Cardiac septum (tissue), 1 donor: ENCODE results near the gene SMG6. TPM values are rescaled to one million over a fixed set of nuclear protein-coding genes. Genes with fewer than 3 reads are reported as not detected.
A peak's percentile ranks its signal among the peaks of the same experiment; 100 is the strongest.

Experiments
- DNase-seq: peaks from one replicate; pipeline ENCODE4 v3.0.0-alpha.2; 2020; ENCODE audit warnings: low spot score
- intact Hi-C: fragments of 100-400 bp; cut with DNase I; formaldehyde crosslinking; loops from one replicate; pipeline ENCODE4 v1.14.0; 2022
- total RNA-seq: library from RNA; stranded (reverse); fragmentation: NEBNext Ultra II Directional; extraction: Animal tissue kit (Norgen Biotek cat#: 25700); gene quantifications from one replicate; pipeline ENCODE4 v1.2.1, GENCODE V29; 2021
- donor health status: DM: no; HTN: no; CAD: no.

Gene SMG6
- total RNA-seq, 1 donor from 2014 or later = 19.7 TPM

DNA sequence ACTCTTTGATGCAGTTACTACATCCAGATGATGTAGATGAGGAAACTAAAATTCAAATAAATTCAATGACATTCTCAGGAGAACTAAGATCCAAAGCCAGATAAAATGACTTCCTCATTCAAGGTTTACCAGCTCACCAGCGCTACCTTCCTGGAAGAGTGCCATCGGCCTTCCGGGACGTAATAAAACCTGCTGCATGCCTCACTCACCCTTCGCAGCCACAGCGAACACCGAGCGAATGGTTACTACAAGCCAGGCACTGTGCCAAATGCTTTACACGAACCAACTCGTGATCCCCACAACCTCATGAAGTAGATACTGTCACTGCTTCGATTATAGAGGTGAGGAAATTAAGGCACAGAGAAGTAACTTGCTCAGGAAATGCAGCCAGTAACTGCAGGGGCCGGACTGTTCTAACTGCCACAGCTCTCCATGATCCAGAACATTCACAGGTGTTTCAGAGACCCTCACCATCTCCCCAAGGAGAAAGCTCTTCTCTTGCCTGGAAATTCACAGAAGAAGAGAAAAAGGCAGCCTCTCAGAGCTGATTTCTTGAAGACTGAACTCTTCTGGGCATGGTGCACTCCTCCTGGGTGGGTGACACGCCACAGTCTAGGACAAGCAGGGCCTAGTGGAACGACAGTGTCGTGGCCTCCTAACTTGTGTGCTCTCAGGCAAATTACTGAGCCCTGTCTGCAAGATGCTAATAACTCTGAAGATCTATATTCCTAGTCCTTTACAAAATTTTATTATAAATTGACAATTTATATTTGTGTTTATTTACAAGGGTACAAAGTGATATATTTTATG lies 201.9 kb downstream of the SMG6 start:
- peak; percentile 82 for DNase-seq
- intact Hi-C loops = no loop called here

DNA sequence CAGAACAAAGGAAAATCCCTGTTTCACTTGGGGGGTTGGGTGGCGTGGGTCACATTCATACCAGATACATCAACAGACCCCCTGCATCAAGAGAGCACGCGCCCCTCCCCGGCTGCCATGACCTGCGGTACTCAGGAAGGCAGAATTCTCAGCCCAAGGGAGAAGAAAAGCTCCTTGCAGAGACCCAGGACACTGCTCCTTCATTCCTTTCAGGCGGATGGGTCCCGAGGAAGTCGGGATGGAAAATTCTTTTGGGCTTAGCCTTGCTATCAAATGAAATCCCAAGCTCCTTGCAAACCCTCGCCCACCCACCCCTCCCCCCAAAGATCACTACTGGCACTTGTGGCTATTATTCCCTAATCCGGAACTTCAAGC lies 208.1 kb downstream of the SMG6 start:
- no peak for DNase-seq
- intact Hi-C loops = loop anchor here (2.0 kb wide), 1 partner anchor 149 kb away; no protein-coding TSS in a partner anchor

DNA sequence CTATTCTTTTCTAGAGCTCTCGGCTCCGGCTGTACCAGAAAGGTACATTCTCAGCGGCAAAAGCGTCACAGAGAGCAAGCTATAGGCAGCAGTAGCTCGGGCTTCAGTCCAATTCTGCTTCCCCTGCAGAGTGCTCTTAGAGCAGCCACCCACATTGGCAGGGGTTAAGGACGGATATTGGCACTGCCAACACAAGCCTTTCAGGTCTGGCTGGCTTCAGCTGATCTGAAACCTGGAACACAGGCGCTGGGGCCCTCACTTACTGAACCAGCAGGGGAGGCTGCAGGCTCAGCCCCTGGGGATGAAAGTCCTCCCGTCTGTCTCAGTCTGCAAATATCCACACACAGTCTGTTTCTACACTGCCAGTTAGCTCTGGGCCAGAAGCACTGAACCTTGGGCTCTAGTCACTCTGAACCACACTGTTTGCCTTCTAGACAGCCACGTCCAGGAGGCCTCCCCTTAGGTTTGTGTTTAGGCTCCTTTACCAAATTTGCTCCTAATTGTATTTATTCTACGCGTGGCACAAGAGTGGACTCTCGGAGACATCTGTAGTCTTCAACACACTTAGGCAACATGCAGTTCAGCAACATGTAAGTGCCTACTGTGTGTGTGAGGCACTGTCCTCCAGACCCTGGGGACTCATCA lies 208.6 kb downstream of the SMG6 start:
- intact Hi-C loops = loop anchor here (2.0 to 5.0 kb wide), 3 partner anchors 38 to 150 kb away; partner anchors contain the start of gene HIC1
- DNase-seq = peak; percentile 82

DNA sequence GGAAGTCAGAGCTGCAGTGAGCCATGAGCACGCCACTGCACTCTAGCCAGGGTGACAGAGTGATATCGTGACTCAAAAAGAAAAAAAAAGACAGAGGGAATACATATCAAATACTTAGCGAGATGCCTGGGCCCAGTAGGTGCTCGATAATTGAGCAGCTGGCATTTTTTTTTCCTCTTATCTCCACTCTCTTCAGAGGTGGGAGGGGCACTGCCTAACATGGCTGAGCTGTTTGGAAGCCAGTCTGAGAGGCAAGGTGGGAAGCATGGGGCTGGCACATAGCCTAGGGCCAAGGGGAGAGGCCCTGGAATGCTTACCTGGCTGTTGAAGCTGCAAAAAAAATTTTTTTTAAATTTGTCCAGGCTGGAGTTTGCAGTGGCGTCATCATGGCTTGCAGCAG lies 210.2 kb downstream of the SMG6 start:
- intact Hi-C loops = loop anchor here (5.0 kb wide), 2 partner anchors 36 to 79 kb away; partner anchors contain the start of gene HIC1
- no peak for DNase-seq

GRCh38 chr17:2092253-2092652 lies 211.3 kb downstream of the SMG6 start:
- intact Hi-C loops = loop anchor here (5.0 kb wide), 2 partner anchors 35 to 80 kb away; partner anchors contain the start of gene HIC1
- DNase-seq = no peak

GRCh38 chr17:2090804-2091534 lies 212.6 kb downstream of the SMG6 start:
- intact Hi-C loops = loop anchor here (5.0 kb wide), 2 partner anchors 34 to 81 kb away; partner anchors contain the start of gene HIC1
- no peak for DNase-seq

- intact Hi-C loops = loop anchor here (5.0 kb wide), 2 partner anchors 33 to 82 kb away; partner anchors contain the start of gene HIC1
- no peak for DNase-seq
These were observed 213.4 kb downstream of the SMG6 start for GRCh38 chr17:2090210-2090641.

GRCh38 chr17:2089021-2089422 lies 214.6 kb downstream of the SMG6 start:
- DNase-seq = no peak

DNA sequence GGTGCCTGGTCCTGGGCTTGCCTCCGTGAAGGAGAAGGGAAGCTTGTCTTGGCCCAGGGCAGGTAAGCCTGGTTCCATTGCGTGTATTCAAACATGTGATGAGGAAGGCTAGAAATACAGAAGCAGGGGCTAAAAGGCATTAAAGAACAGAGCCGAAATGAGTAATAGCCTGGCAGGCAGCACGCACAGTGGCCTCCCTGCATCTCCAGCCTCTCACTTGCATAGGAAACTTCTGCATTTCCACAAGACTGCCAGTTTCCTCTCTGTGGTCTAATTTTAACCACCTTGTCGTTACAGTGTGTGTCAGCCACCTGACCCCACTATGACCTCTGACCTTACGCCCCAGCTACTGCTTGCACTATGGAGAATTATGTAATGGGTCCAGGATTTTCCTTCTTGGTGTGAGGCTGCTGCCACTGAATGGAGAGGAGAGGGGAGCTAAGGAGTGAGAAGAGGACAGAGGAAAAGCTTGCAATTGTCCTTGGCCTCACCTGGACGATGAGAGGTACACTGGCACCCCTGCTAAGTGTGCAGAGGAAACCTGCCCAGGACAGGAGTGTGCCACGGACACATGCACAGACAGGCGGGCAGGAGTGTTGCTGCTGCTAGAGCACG lies 215.9 kb downstream of the SMG6 start:
- DNase-seq = no peak
- intact Hi-C loops = loop anchor here (2.0 kb wide), 1 partner anchor 13 kb away; no protein-coding TSS in a partner anchor

More at GRCh38 chr17:2089021-2089422, 214.6 kb downstream of the SMG6 start:
- intact Hi-C loops = loop anchor here (2.0 kb wide), 1 partner anchor 14 kb away; no protein-coding TSS in a partner anchor

GRCh38 chr17:2086306-2086705 lies 217.3 kb downstream of the SMG6 start:
- intact Hi-C loops = no loop called here
- DNase-seq = no peak

GRCh38 chr17:2085648-2085949 lies 218.0 kb downstream of the SMG6 start:
- intact Hi-C loops = no loop called here
- DNase-seq = no peak

DNA sequence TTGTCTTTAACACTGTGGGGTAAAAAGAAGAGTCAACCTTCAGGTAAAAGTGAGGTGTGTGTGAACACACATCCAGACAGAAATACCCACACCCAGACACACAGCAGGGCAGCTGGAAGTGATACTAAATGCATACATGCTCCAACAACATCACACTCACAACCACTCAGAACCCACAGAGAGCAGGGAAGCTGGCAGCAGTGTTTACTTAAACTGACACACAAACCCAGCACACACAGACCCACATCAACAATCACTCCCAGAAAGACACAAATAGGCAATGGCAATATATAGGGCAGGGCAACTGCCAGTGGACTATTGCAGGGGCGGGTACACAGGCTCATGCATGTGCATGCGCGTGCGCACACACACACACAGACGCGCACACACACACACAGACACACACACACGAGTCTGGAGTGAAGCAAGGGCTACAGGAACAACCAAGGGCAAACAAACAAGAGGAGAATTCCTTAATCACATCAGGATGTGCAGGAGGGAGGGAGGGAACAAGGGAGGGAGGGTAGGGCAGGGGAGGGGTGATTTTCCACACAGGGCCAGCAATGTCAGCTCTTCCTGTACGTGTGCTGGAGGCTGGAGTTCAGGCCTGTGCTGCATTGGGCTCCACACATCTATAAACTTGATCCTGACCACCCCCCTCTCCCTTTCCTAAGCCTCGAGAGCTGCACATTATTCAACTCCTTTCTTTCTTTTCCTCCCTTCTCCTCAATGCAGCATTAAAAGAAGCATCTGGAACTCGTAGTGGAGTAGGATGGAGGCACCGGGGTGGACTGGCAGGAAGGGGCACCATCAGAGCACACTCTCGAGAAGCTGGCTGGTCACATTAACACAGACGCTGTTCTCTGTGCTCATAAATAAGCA lies 218.6 kb downstream of the SMG6 start:
- intact Hi-C loops = no loop called here

DNA sequence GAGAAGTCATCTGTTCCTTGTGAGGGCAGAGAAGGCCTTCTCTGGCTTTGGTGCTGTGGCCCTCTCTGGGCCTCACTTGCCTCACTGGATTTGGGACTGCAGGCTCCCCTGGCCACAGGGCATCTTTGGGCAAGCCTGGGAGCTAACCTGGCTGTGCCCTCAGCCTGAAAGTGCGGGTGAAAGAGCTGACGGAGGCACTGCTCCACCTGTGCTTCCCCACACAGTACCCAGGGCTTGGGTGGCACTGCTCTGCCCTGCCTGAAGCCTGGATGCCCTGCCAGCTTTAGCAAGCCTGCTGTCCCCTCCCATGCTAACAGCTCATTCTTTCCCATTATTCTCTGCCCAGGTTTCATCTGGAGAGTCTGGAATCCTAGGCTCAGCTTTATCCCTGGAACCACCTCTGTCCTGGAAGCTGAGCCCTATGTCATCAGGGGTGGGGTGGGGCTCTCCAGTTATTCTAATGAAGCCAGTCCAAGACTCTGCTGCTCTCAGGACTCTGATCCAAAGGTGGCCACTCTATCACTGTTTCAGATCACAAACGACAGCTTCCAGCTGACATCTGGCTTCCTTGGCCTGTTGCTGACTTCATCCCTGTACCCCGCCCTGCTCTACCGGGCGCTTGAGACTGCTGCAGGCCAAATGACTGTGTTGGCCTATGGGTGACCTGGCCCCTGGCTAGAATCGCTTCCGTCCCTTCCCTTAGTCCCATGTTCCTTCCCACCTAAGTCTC lies 219.4 kb downstream of the SMG6 start:
- DNase-seq = no peak
- intact Hi-C loops = no loop called here

More for the DNA sequence above, 218.6 kb downstream of the SMG6 start:
- no peak for DNase-seq

DNA sequence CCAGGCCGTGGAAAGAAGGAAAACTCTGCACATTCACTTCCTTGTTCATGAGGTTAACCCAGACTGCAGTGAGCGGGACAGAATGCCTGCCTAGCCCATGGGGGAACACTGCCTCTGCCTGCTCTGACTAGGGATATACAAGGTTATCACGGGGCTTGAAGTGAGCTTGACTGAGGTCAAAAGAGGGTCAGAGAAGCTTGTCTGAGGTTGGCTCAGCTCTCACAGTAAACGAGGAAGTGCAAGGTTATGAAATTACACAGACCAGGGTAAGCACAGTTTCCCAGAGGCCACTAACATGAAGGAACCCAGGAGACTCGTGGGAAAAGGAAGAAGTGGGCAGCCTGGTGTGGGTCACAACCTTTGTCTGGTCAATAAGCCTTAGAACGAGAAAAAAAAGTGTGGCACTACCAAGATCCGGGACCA lies 220.0 kb downstream of the SMG6 start:
- intact Hi-C loops = no loop called here
- no peak for DNase-seq

- intact Hi-C loops = no loop called here
- no peak for DNase-seq
These were observed 221.4 kb downstream of the SMG6 start for GRCh38 chr17:2082003-2082781.

DNA sequence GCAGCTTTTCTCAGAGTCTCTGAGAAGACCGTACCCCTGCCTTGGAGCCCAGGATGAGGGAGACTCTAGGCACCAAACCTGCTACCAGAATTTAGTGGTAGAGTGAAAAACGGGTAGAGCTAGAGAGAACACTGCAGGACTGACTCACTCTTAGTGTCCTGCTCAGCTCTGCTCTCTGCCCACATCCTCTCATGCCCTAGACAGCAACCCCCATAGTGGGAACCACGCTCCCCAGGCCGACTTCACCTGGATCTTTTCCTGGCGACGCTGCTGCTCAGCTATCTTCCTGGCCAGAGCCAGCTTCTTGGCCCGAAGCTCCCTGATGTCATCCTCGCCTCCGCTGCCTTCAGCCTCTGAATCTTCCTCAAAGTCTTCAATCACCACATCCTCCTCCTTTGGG lies 222.0 kb downstream of the SMG6 start:
- intact Hi-C loops = no loop called here
- DNase-seq = no peak

- intact Hi-C loops = no loop called here
- DNase-seq = no peak
These were observed 226.5 kb downstream of the SMG6 start for GRCh38 chr17:2077040-2077439.
